Activated CD4-positive, CD25-positive, alpha-beta regulatory T cell treated with anti-CD3 and anti-CD28 coated beads, Interleukin-2, amount 50 U/mL, for 24 hours (primary cell): Measurements from ENCODE around the gene KIR3DL2.
"Not testable (repeated sequence)": the region's sequence is repeated elsewhere in the genome, so short reads cannot be mapped to it uniquely, and the experiment has no call there.

ENCODE experiments used
- ATAC-seq, 2 donors: fragments of 150-1000 bp; cut with Tn5 transposase; one replicate each; pipeline ENCODE4 v1.10.0; 2021; ENCODE audit warnings: mild to moderate bottlenecking in 1 of 2, moderate library complexity in 1 of 2

KIR3DL2 gene

GRCh38 chr19:54873990-54874389 lies 23.7 kb downstream of the KIR3DL2 start, which contains the start of gene FCAR:
Gene FCAR (plus strand): TSS chr19:54874235. CDS start chr19:54874290, 55 bp downstream.
- no peak for ATAC-seq

GRCh38 chr19:54875506-54875905 lies 25.3 kb downstream of the KIR3DL2 start:
- no peak for ATAC-seq

GRCh38 chr19:54877471-54877870 lies 27.2 kb downstream of the KIR3DL2 start:
- ATAC-seq: no peak

GRCh38 chr19:54881884-54882283 lies 31.6 kb downstream of the KIR3DL2 start:
- ATAC-seq: no peak

- peak in 1 of 2 donors; percentile 43 for ATAC-seq
These were observed 32.5 kb downstream of the KIR3DL2 start for GRCh38 chr19:54882758-54883157.

- ATAC-seq: no peak
These were observed 33.0 kb downstream of the KIR3DL2 start for GRCh38 chr19:54883228-54883627.

- no peak for ATAC-seq
These were observed 38.0 kb downstream of the KIR3DL2 start for GRCh38 chr19:54888239-54888638.

- no peak for ATAC-seq
These were observed 39.3 kb downstream of the KIR3DL2 start for GRCh38 chr19:54889566-54889965.

- ATAC-seq: no peak
These were observed 43.2 kb downstream of the KIR3DL2 start for GRCh38 chr19:54893406-54893805.

GRCh38 chr19:54894106-54894505 lies 43.9 kb downstream of the KIR3DL2 start:
- not testable (repeated sequence) for ATAC-seq

GRCh38 chr19:54896036-54896435 lies 45.8 kb downstream of the KIR3DL2 start:
- ATAC-seq: no peak

- ATAC-seq: not testable (repeated sequence)
These were observed 48.4 kb downstream of the KIR3DL2 start for GRCh38 chr19:54898685-54899084.

GRCh38 chr19:54899646-54900045 lies 49.4 kb downstream of the KIR3DL2 start:
- not testable (repeated sequence) for ATAC-seq

GRCh38 chr19:54901153-54901552 lies 50.9 kb downstream of the KIR3DL2 start:
- not testable (repeated sequence) for ATAC-seq

- ATAC-seq: no peak
These were observed 51.8 kb downstream of the KIR3DL2 start for GRCh38 chr19:54902061-54902460.

- ATAC-seq: no peak
These were observed 53.1 kb downstream of the KIR3DL2 start for GRCh38 chr19:54903303-54903702.

GRCh38 chr19:54904261-54904660 lies 54.0 kb downstream of the KIR3DL2 start:
- not testable (repeated sequence) for ATAC-seq

- no peak for ATAC-seq
These were observed 55.2 kb downstream of the KIR3DL2 start for GRCh38 chr19:54905421-54905802.

- ATAC-seq: peak; percentile 17 to 49
These were observed 55.7 kb downstream of the KIR3DL2 start, which contains the start of gene NCR1 for GRCh38 chr19:54905803-54906511. Gene NCR1 (plus strand): TSS chr19:54906148. CDS start chr19:54906188, 40 bp downstream.

- ATAC-seq: no peak
These were observed 56.6 kb downstream of the KIR3DL2 start for GRCh38 chr19:54906819-54907218.

GRCh38 chr19:54907899-54908298 lies 57.7 kb downstream of the KIR3DL2 start:
- not testable (repeated sequence) for ATAC-seq
